HepG2 (cell line): ENCODE data around the gene BAZ1A. TPM values are rescaled to one million over a fixed set of nuclear protein-coding genes. Genes with fewer than 3 reads are reported as not detected.

Source experiments
- ATAD3A ChIP-seq: sonication (generic); formaldehyde crosslinking; IDR thresholded peaks from 2 replicates; pipeline ENCODE4 v1.4.0; 2020; ENCODE audit warnings: missing genetic modification reagents
- CCDC6 ChIP-seq: sonication (generic); formaldehyde crosslinking; IDR thresholded peaks from 2 replicates; pipeline ENCODE4 v1.8.1; 2022; ENCODE audit warnings: mild to moderate bottlenecking, missing genetic modification reagents, moderate library complexity
- DDIT3 ChIP-seq: sonication (generic); formaldehyde crosslinking; IDR thresholded peaks from 2 replicates; pipeline ENCODE4 v1.4.0; 2020; ENCODE audit warnings: mild to moderate bottlenecking, missing genetic modification reagents
- E2F1 ChIP-seq: sonication (generic); formaldehyde crosslinking; IDR thresholded peaks from 2 replicates; pipeline ENCODE4 v1.5.0; 2020; ENCODE audit warnings: missing genetic modification reagents
- ELK4 ChIP-seq: sonication (generic); formaldehyde crosslinking; IDR thresholded peaks from 2 replicates; pipeline ENCODE4 v1.9.0; 2021; ENCODE audit warnings: missing genetic modification reagents, borderline replicate concordance
- FOXO1 ChIP-seq: sonication (generic); formaldehyde crosslinking; IDR thresholded peaks from 2 replicates; pipeline ENCODE4 v1.4.0; 2020; ENCODE audit warnings: missing genetic modification reagents
- GATAD2A ChIP-seq: IDR thresholded peaks from 2 replicates; pipeline ENCODE4 v1.6.1; 2016
- KMT2A ChIP-seq: sonication (generic); formaldehyde crosslinking; IDR thresholded peaks from 2 replicates; pipeline ENCODE4 v1.4.0; 2020; ENCODE audit warnings: missing genetic modification reagents
- MATR3 ChIP-seq: sonication (generic); formaldehyde crosslinking; IDR thresholded peaks from 2 replicates; pipeline ENCODE4 v1.4.0; 2020; ENCODE audit warnings: missing genetic modification reagents
- NFKB2 ChIP-seq: sonication (generic); formaldehyde crosslinking; IDR thresholded peaks from 2 replicates; pipeline ENCODE4 v1.4.0; 2020; ENCODE audit warnings: missing genetic modification reagents, borderline replicate concordance
- POGK ChIP-seq: sonication (generic); formaldehyde crosslinking; conservative IDR thresholded peaks from 2 replicates; pipeline ENCODE4 v1.8.0; 2022; ENCODE audit warnings: mild to moderate bottlenecking, moderate library complexity, missing genetic modification reagents
- SMARCE1 ChIP-seq: fragments of 450-650 bp; IDR thresholded peaks from 2 replicates; pipeline ENCODE4 v1.6.1; 2017; ENCODE audit warnings: borderline replicate concordance
- SNAPC5 ChIP-seq: sonication (generic); formaldehyde crosslinking; IDR thresholded peaks from 2 replicates; pipeline ENCODE4 v1.8.1; 2023; ENCODE audit warnings: mild to moderate bottlenecking, missing genetic modification reagents, borderline replicate concordance
- TAF15 ChIP-seq: fragments of 200-400 bp; formaldehyde crosslinking; IDR thresholded peaks from one replicate; pipeline ENCODE4 v1.6.1; 2018; ENCODE audit warnings: mild to moderate bottlenecking, low read depth, low read length; ENCODE audit not compliant: poor library complexity, severe bottlenecking
- ZBTB3 ChIP-seq: sonication (generic); formaldehyde crosslinking; IDR thresholded peaks from 2 replicates; pipeline ENCODE4 v1.4.0; 2020; ENCODE audit warnings: low read depth, mild to moderate bottlenecking, moderate library complexity, missing genetic modification reagents, borderline replicate concordance
- ZBTB49 ChIP-seq: sonication (generic); formaldehyde crosslinking; IDR thresholded peaks from 2 replicates; pipeline ENCODE4 v1.4.0; 2020; ENCODE audit warnings: missing genetic modification reagents, borderline replicate concordance
- ZFP90 ChIP-seq: sonication (generic); formaldehyde crosslinking; IDR thresholded peaks from 2 replicates; pipeline ENCODE4 v1.8.0; 2022; ENCODE audit warnings: missing genetic modification reagents, mild to moderate bottlenecking, inconsistent platforms, borderline replicate concordance
- ZNF333 ChIP-seq: sonication (generic); formaldehyde crosslinking; IDR thresholded peaks from 2 replicates; pipeline ENCODE4 v1.4.0; 2020; ENCODE audit warnings: mild to moderate bottlenecking, missing genetic modification reagents, borderline replicate concordance
- ZNF468 ChIP-seq: sonication (generic); formaldehyde crosslinking; IDR thresholded peaks from 2 replicates; pipeline ENCODE4 v1.8.0; 2022; ENCODE audit warnings: mild to moderate bottlenecking, moderate library complexity, missing genetic modification reagents
- ZNF510 ChIP-seq: sonication (generic); formaldehyde crosslinking; IDR thresholded peaks from 2 replicates; pipeline ENCODE4 v1.4.0; 2020; ENCODE audit warnings: low read depth, mild to moderate bottlenecking, missing genetic modification reagents
- ZNF547 ChIP-seq: sonication (generic); formaldehyde crosslinking; IDR thresholded peaks from 2 replicates; pipeline ENCODE4 v1.5.1; 2020; ENCODE audit warnings: mild to moderate bottlenecking, missing genetic modification reagents
- ZNF552 ChIP-seq: sonication (generic); formaldehyde crosslinking; IDR thresholded peaks from 2 replicates; pipeline ENCODE4 v1.9.0; 2022; ENCODE audit warnings: missing genetic modification reagents, mild to moderate bottlenecking, borderline replicate concordance
- ZNF567 ChIP-seq: sonication (generic); formaldehyde crosslinking; IDR thresholded peaks from 2 replicates; pipeline ENCODE4 v1.8.1; 2023; ENCODE audit warnings: mild to moderate bottlenecking, missing genetic modification reagents, borderline replicate concordance
- ZNF614 ChIP-seq: IDR thresholded peaks from 2 replicates; pipeline ENCODE4 v1.6.1; 2018; ENCODE audit warnings: missing biosample characterization, missing genetic modification reagents, inconsistent platforms, borderline replicate concordance
- polyA plus RNA-seq, 8 experiments: library from polyadenylated mRNA; depleted of rRNA in 3 of 8; stranded (reverse) in 7 of 8; unstranded in 1 of 8; fragments of >200 nt; fragmentation: Illumina TruSeq in 4 of 8; extraction: Trizol in 4 of 8; gene quantifications; 2 replicates each; pipeline versions ENCODE4 v1.2.1 to v1.2.3, GENCODE V29; 2011 to 2016; ENCODE audit warnings: low read depth in 4 of 8, missing spikeins in 1 of 8, mixed read lengths in 1 of 8; ENCODE audit not compliant: insufficient read depth in 1 of 8
- total RNA-seq, 5 experiments: library from RNA; depleted of rRNA; stranded (reverse); fragments of >200 nt; fragmentation: Illumina TruSeq; extraction: Trizol; gene quantifications; 2 replicates each; pipeline ENCODE4 v1.2.3, GENCODE V29; 2016; ENCODE audit warnings: low read depth in 1 of 5

BAZ1A gene
- total and polyA plus RNA-seq, 2 of the 13 experiments (the other 11 are each of a cell fraction or from before 2014, with no cell fraction given) = 20.9 to 56.8 TPM

GRCh38 chr14:34837801-34838322, 37.3 kb downstream of the BAZ1A start (continued):
- TF ChIP-seq E2F1 (CRISPR knock-in tag) = no peak
- TF ChIP-seq CCDC6 = 0 out of 2 replicates have a peak, but pooled peaks have one; percentile 57
- no peak for TF ChIP-seq ZNF547 (CRISPR knock-in tag)
- TF ChIP-seq GATAD2A (CRISPR knock-in tag) = peak; percentile 93
- no peak for TF ChIP-seq ELK4
- TF ChIP-seq SMARCE1 = no peak
- no peak for TF ChIP-seq ZNF468 (CRISPR knock-in tag)
- TF ChIP-seq ZNF333 (CRISPR knock-in tag) = no peak
- no peak for TF ChIP-seq ZNF552
- no peak for TF ChIP-seq KMT2A (CRISPR knock-in tag)
- no peak for TF ChIP-seq ZBTB3 (CRISPR knock-in tag)
- peak; percentile 24; the same call in 1 of the 2 replicates for TF ChIP-seq ZNF510 (CRISPR knock-in tag)
- TF ChIP-seq SNAPC5 (CRISPR knock-in tag) = no peak
- no peak for TF ChIP-seq DDIT3
- peak; percentile 51; the same call in 1 of the 2 replicates for TF ChIP-seq FOXO1 (CRISPR knock-in tag)
- TF ChIP-seq TAF15 = no peak
- TF ChIP-seq MATR3 (CRISPR knock-in tag) = no peak
- TF ChIP-seq ATAD3A (CRISPR knock-in tag) = no peak
- no peak for TF ChIP-seq NFKB2 (CRISPR knock-in tag)
- peak; percentile 89 for TF ChIP-seq ZNF614 (CRISPR knock-in tag)
- no peak for TF ChIP-seq ZNF567
- no peak for TF ChIP-seq ZBTB49 (CRISPR knock-in tag)
- TF ChIP-seq ZFP90 = no peak
- TF ChIP-seq POGK = no peak
